K562 (cell line): ENCODE measurements around the gene SPOCD1. TPM values are rescaled to one million over a fixed set of nuclear protein-coding genes. Genes with fewer than 3 reads are reported as not detected.

Source experiments
- ATF1 ChIP-seq, 2 experiments: fragments of 450-650 bp in 1 of 2; IDR thresholded peaks; 2 replicates each; pipeline ENCODE4 v1.6.1; 2016; ENCODE audit warnings: missing compliant biosample characterization in 1 of 2, missing genetic modification characterization in 1 of 2
- CAMTA2 ChIP-seq: fragments of 250-450 bp; sonication (Bioruptor Pico); conservative IDR thresholded peaks from 2 replicates; pipeline ENCODE4 v1.5.1; 2022
- CBFB ChIP-seq: sonication (generic); formaldehyde crosslinking; IDR thresholded peaks from 2 replicates; pipeline ENCODE4 v1.4.0; 2020; ENCODE audit warnings: mild to moderate bottlenecking, missing genetic modification reagents
- CBX3 ChIP-seq, 2 experiments: IDR thresholded peaks; 1 replicate in 1 of 2; 2 replicates in 1 of 2; pipeline ENCODE4 v1.6.1; 2012; ENCODE audit warnings: inconsistent platforms in 2 of 2, low read length in 2 of 2, borderline replicate concordance in 1 of 2, control low read depth in 1 of 2
- ESRRB ChIP-seq: fragments of 250-450 bp; sonication (Bioruptor Pico); IDR thresholded peaks from 2 replicates; pipeline ENCODE4 v1.5.0; 2020; ENCODE audit warnings: mild to moderate bottlenecking, moderate library complexity, borderline replicate concordance
- ETV6 ChIP-seq, 3 experiments: fragments of 150-350 bp in 1 of 3; sonication (generic) in 1 of 3; formaldehyde crosslinking in 1 of 3; IDR thresholded peaks; 2 replicates each; pipeline versions ENCODE4 v1.6.1 to v1.8.0; 2014 to 2022; ENCODE audit warnings: borderline replicate concordance in 2 of 3, low read depth in 2 of 3, antibody characterized with exemption in 1 of 3, low read length in 1 of 3, mild to moderate bottlenecking in 1 of 3, missing genetic modification reagents in 1 of 3
- HEY1 ChIP-seq: fragments of 250-450 bp; sonication (Bioruptor Pico); IDR thresholded peaks from 2 replicates; pipeline ENCODE4 v1.5.0; 2020; ENCODE audit warnings: mild to moderate bottlenecking, moderate library complexity, borderline replicate concordance
- MECOM ChIP-seq: fragments of 250-450 bp; sonication (Bioruptor Pico); IDR thresholded peaks from 2 replicates; pipeline ENCODE4 v1.8.0; 2022; ENCODE audit warnings: inconsistent platforms
- PHTF2 ChIP-seq: fragments of 250-450 bp; sonication (Bioruptor Pico); IDR thresholded peaks from 2 replicates; pipeline ENCODE4 v1.5.0; 2021; ENCODE audit warnings: mild to moderate bottlenecking
- POLR2AphosphoS5 ChIP-seq: IDR thresholded peaks from 2 replicates; pipeline ENCODE4 v1.6.1; 2011; ENCODE audit warnings: mild to moderate bottlenecking, low read depth, low read length, moderate library complexity; ENCODE audit not compliant: control insufficient read depth, insufficient read depth
- POLR2H ChIP-seq: IDR thresholded peaks from 2 replicates; pipeline ENCODE4 v1.6.1; 2016; ENCODE audit warnings: missing genetic modification characterization, low read depth, mild to moderate bottlenecking, control low read depth, missing compliant biosample characterization, moderate library complexity
- U2AF2 ChIP-seq: fragments of 200-400 bp; formaldehyde crosslinking; optimal IDR thresholded peaks from 2 replicates; pipeline ENCODE3; 2017; ENCODE audit warnings: low read depth, mild to moderate bottlenecking, low read length
- polyA plus RNA-seq, 8 experiments: library from polyadenylated mRNA; depleted of rRNA in 4 of 8; stranded (reverse) in 5 of 8; unstranded in 3 of 8; fragments of >200 nt; fragmentation: Nextera tagmentation in 2 of 8; fragmentation: Illumina TruSeq in 1 of 8; extraction: Ambion mirVana in 2 of 8; extraction: Trizol in 1 of 8; gene quantifications; 2 replicates each; pipeline versions ENCODE4 v1.2.1 to v1.2.3, GENCODE V29; 2011 to 2014; ENCODE audit warnings: inconsistent platforms in 1 of 8, missing spikeins in 1 of 8
- total RNA-seq, 7 experiments: library from RNA; depleted of rRNA in 6 of 7; stranded (reverse); fragments of >200 nt in 6 of 7; fragmentation: Illumina TruSeq in 2 of 7; extraction: Trizol in 2 of 7; gene quantifications; 2 replicates each; pipeline versions ENCODE4 v1.2.1 to v1.2.3, GENCODE V29; 2011 to 2021; ENCODE audit warnings: low replicate concordance in 1 of 7
- TF ChIP-seq, protein P1 (sequence below): fragments of 200-800 bp; sonication (Bioruptor generic); IDR thresholded peaks from 2 replicates; pipeline ENCODE4 v1.6.1; 2017; ENCODE audit warnings: missing genetic modification characterization, missing compliant biosample characterization
- TF ChIP-seq, protein P2 (sequence below): fragments of 250-450 bp; sonication (Bioruptor Pico); IDR thresholded peaks from 2 replicates; pipeline ENCODE4 v1.5.0; 2022; ENCODE audit warnings: mild to moderate bottlenecking
- TF ChIP-seq, protein P3 (sequence below): fragments of 250-450 bp; sonication (Bioruptor Pico); IDR thresholded peaks from 2 replicates; pipeline ENCODE4 v1.4.0; 2020; ENCODE audit warnings: borderline replicate concordance
- TF ChIP-seq, protein P4 (sequence below): fragments of 250-450 bp; sonication (Bioruptor Pico); IDR thresholded peaks from 2 replicates; pipeline ENCODE4 v1.8.0; 2021; ENCODE audit warnings: mild to moderate bottlenecking, moderate library complexity
- TF ChIP-seq, protein P5 (sequence below): fragments of 250-450 bp; sonication (Bioruptor Pico); IDR thresholded peaks from 2 replicates; pipeline ENCODE4 v1.4.0; 2020

The SPOCD1 gene
- total and polyA plus RNA-seq, 9 of the 15 experiments (the other 6 are each of a cell fraction or from before 2014, with no cell fraction given) = 0.03 to 0.71 (median 0.26) TPM; not detected in 1

- TF ChIP-seq, protein P1, sequence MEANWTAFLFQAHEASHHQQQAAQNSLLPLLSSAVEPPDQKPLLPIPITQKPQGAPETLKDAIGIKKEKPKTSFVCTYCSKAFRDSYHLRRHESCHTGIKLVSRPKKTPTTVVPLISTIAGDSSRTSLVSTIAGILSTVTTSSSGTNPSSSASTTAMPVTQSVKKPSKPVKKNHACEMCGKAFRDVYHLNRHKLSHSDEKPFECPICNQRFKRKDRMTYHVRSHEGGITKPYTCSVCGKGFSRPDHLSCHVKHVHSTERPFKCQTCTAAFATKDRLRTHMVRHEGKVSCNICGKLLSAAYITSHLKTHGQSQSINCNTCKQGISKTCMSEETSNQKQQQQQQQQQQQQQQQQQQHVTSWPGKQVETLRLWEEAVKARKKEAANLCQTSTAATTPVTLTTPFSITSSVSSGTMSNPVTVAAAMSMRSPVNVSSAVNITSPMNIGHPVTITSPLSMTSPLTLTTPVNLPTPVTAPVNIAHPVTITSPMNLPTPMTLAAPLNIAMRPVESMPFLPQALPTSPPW (CRISPR knock-in tag) = peak; percentile 86
- TF ChIP-seq ATF1 (CRISPR knock-in tag; IDR thresholded peaks at IDR 0.05) (no peak), ATF1 (tag; IDR thresholded peaks at IDR 0.05) (peak; percentile 49), U2AF2 (no peak), MECOM (CRISPR knock-in tag) (0 out of 2 replicates have a peak, but pooled peaks have one; percentile 34), CAMTA2 (CRISPR knock-in tag) (no peak), POLR2H (tag) (no peak), CBFB (CRISPR knock-in tag) (no peak), ETV6 (IDR thresholded peaks at IDR 0.05; ENCODE audit: borderline replicate concordance in 1 of 2, low read depth in 2 of 2, low read length in 1 of 2) (no peak), ETV6 (CRISPR knock-in tag; IDR thresholded peaks at IDR 0.05; ENCODE audit: borderline replicate concordance) (no peak), ESRRB (CRISPR knock-in tag) (no peak), HEY1 (CRISPR knock-in tag) (no peak), CBX3 (IDR thresholded peaks at IDR 0.05; ENCODE audit: borderline replicate concordance in 1 of 2, low read length in 2 of 2) (no peak), PHTF2 (CRISPR knock-in tag) (no peak), POLR2AphosphoS5 (0 out of 2 replicates have a peak, but pooled peaks have one; percentile 34)
- TF ChIP-seq, protein P2, sequence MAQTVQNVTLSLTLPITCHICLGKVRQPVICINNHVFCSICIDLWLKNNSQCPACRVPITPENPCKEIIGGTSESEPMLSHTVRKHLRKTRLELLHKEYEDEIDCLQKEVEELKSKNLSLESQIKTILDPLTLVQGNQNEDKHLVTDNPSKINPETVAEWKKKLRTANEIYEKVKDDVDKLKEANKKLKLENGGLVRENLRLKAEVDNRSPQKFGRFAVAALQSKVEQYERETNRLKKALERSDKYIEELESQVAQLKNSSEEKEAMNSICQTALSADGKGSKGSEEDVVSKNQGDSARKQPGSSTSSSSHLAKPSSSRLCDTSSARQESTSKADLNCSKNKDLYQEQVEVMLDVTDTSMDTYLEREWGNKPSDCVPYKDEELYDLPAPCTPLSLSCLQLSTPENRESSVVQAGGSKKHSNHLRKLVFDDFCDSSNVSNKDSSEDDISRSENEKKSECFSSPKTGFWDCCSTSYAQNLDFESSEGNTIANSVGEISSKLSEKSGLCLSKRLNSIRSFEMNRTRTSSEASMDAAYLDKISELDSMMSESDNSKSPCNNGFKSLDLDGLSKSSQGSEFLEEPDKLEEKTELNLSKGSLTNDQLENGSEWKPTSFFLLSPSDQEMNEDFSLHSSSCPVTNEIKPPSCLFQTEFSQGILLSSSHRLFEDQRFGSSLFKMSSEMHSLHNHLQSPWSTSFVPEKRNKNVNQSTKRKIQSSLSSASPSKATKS (CRISPR knock-in tag) = no peak
- TF ChIP-seq, protein P3, sequence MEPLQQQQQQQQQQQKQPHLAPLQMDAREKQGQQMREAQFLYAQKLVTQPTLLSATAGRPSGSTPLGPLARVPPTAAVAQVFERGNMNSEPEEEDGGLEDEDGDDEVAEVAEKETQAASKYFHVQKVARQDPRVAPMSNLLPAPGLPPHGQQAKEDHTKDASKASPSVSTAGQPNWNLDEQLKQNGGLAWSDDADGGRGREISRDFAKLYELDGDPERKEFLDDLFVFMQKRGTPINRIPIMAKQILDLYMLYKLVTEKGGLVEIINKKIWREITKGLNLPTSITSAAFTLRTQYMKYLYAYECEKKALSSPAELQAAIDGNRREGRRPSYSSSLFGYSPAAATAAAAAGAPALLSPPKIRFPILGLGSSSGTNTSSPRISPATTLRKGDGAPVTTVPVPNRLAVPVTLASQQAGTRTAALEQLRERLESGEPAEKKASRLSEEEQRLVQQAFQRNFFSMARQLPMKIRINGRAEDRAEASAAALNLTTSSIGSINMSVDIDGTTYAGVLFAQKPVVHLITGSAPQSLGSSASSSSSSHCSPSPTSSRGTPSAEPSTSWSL (CRISPR knock-in tag) = no peak
- TF ChIP-seq, protein P4, sequence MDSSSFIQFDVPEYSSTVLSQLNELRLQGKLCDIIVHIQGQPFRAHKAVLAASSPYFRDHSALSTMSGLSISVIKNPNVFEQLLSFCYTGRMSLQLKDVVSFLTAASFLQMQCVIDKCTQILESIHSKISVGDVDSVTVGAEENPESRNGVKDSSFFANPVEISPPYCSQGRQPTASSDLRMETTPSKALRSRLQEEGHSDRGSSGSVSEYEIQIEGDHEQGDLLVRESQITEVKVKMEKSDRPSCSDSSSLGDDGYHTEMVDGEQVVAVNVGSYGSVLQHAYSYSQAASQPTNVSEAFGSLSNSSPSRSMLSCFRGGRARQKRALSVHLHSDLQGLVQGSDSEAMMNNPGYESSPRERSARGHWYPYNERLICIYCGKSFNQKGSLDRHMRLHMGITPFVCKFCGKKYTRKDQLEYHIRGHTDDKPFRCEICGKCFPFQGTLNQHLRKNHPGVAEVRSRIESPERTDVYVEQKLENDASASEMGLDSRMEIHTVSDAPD (CRISPR knock-in tag) = no peak
- TF ChIP-seq, protein P5, sequence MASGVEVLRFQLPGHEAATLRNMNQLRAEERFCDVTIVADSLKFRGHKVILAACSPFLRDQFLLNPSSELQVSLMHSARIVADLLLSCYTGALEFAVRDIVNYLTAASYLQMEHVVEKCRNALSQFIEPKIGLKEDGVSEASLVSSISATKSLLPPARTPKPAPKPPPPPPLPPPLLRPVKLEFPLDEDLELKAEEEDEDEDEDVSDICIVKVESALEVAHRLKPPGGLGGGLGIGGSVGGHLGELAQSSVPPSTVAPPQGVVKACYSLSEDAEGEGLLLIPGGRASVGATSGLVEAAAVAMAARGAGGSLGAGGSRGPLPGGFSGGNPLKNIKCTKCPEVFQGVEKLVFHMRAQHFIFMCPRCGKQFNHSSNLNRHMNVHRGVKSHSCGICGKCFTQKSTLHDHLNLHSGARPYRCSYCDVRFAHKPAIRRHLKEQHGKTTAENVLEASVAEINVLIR (CRISPR knock-in tag) = no peak
Measured at GRCh38 chr1:31781138-31781755, 34.6 kb downstream of the SPOCD1 start (continued).
